AG09319 (cell line): ENCODE data around the gene MAP3K10.

Experiments used
- DNase-seq: peaks from one replicate; pipeline ENCODE4 v3.0.0-alpha.2; 2010; ENCODE audit warnings: low read depth; ENCODE audit errors: extremely low read depth
- CTCF ChIP-seq: IDR thresholded peaks from 2 replicates; pipeline ENCODE4 v1.5.1; 2011; ENCODE audit warnings: low read depth, mild to moderate bottlenecking, inconsistent platforms, low read length, moderate library complexity

MAP3K10 gene

GRCh38 chr19:40243181-40243580, 52.0 kb downstream of the MAP3K10 start:
- DNase-seq: no peak
- no peak for TF ChIP-seq CTCF

DNA sequence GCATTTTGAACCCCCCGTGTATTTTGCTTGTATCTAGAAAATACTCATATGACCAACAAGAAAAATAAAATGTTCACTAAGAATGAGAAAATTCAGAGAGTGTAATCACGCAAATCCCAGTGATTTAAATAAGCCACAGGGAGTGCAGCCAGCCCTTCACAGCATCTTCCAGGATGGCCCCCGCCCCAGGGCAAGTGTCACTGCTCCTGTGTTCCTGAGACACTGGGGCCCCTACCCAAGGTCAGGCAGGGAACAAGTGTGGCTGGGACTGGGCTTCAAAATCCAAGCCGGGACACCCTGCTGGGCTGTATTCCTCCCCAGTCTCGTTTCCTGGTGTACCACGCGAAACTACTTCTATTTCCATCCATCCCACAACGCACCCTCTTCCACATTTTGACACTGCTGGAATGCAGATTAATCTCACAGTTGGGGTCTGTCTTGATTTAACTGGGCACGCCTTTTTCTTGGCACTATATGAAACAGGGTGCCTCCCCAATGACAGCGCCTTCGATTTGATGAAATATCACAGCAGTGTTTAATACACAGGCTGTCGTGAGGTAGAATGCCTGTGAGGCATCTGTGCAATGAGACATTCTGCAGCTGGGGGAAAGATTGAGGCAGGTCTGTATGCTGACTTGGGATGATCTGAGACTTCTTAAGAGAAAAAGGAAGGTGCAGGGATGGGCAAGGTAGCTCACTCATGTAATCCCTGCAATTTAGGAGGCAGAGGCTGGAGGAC, 53.5 kb downstream of the MAP3K10 start:
- DNase-seq: no peak
- TF ChIP-seq CTCF: no peak

DNA sequence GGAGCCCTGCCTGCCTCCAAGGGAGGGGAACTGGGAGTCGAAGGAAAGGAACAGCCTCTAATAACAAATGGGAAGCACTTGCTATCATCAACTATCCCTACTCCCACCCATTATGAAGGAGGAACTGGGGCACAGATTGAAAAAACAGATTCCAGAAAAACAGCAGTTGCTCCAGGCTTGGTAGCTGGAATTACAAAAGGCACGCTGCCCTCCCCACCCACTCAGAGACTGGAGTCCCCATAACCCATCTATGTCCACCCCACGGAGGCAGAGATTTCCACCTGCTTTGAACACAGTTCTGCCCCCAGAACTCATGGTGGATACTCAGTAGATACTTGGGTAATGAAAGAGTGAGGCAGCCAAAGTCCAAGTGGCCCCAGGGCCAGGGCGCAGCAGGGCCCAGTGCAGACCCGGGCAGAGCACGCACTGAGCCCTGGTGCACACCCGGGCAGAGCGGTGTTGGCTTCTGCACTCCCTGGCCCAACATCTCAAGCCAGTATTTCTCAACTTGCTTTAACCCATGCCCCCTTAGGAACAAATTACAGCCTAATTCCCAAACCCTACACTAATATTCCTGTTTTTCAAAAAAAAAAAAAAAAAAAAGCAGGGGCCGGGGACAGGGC, 54.4 kb downstream of the MAP3K10 start:
- no peak for TF ChIP-seq CTCF
- no peak for DNase-seq

DNA sequence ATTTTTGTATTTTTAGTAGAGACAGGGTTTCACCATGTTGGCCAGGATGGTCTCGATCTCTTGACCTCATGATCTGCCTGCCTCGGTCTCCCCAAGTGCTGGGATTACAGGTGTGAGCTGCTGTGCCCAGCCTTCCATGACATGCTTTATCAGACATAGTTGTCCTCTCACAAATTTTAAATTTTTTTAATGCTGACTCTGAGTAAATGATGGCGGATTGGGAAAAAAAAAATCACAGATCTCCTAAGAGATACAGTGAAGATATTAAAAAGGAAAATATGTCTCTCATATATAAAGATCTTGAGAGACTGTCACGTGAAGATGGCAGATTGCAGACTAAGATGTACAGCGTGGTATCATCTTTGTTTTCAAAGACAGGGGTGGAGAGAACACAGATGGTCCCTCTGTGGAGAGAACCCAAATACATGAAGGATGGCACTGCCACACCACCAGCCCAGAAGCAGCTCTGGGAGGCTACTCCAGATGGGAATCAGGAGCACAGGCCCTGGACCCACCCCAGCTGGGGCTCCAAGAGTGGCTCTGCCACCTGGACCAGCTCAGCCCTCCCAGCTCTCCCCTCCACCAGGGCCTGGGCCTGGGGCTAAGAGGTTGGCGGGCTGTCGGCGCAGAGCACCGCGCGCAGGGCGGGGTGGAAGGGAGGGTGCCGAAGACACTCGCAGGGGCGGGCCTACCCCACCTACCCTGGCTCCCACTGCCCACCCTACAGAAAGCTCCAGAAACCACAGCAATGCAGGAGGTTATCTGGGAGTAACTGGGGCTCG, 55.3 kb downstream of the MAP3K10 start:
- TF ChIP-seq CTCF: no peak
- no peak for DNase-seq

DNA sequence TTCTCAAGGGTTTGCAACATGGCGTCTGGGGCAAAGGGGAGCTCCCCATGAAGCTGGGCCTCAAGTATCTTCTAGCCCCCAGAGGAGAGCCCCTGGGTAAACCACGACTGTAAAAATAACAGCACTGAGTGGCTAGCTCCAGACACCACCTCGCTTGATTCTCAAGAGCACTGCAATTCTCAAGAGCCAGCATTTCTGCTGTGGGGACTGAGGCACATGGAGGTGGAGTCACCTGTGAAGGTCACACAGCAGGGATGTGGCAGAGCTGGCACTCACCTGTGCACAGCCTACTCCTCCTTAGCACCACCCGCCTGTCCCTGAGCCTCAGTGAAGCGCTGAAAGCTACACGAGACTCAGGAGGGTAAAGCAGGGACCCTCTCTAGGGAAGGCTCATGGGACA, 56.0 kb downstream of the MAP3K10 start:
- DNase-seq: no peak
- TF ChIP-seq CTCF: no peak

DNA sequence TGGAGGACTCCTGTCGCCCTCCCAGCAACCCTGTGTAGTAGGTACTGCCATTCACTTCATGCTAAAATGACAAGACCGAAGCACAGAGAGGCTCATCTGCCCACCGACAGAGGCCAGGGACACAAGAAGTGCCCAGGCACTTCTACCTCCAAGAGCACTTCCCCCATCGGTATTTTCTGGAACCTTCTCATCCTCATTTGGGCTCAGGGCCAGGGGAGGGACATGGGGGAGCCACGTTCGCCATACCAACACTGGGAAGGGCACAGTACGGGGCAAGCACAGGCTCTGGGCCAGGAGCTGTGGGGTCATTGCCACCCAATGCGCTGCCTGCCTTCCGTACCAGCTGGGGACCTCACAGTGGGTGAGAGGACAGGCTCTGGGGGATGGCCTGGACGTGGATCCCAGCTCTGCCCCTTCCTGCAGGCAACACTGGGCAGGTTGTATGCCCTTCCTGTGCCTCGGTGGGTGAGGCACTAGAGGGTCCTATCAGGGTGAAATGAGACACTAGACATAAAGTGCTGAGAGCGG, 56.6 kb downstream of the MAP3K10 start:
- DNase-seq: no peak
- TF ChIP-seq CTCF: no peak

DNA sequence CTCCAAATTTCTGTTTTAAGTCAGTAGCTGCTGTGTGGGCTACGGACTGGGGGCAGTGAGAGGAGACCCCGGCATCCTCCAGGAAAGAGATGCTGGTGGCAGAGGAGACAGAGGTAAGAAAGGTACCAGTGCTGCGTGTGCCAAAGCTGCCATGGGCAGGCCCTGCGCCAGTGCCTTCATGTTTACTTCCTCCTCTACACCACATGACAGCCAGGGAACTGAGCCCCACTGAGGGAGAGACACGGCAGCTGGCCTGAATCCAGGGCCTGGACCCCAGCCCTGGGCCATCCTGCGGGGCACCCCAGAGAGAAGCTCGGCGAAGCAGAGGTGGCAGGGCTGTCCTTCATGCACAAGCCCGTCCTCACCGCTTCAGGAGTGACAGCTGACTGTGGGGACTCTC, 58.0 kb downstream of the MAP3K10 start:
- no peak for TF ChIP-seq CTCF
- no peak for DNase-seq
